HepG2 (cell line): ENCODE results near the gene SHISA5. TPM values are rescaled to one million over a fixed set of nuclear protein-coding genes. Genes with fewer than 3 reads are reported as not detected.

Source experiments
- CREBL2 ChIP-seq: sonication (generic); formaldehyde crosslinking; IDR thresholded peaks from 2 replicates; pipeline ENCODE4 v1.8.1; 2023; ENCODE audit warnings: missing genetic modification reagents, mild to moderate bottlenecking, borderline replicate concordance
- IKZF4 ChIP-seq: sonication (generic); formaldehyde crosslinking; IDR thresholded peaks from 2 replicates; pipeline ENCODE4 v1.5.1; 2020; ENCODE audit warnings: borderline replicate concordance, mild to moderate bottlenecking, low read depth, missing genetic modification reagents; ENCODE audit errors: not compliant biosample characterization
- KAT2B ChIP-seq: fragments of 150-350 bp; IDR thresholded peaks from 2 replicates; pipeline ENCODE4 v1.6.1; 2014; ENCODE audit warnings: low read depth, low read length, borderline replicate concordance
- KDM4B ChIP-seq: sonication (generic); formaldehyde crosslinking; IDR thresholded peaks from 2 replicates; pipeline ENCODE4 v1.4.0; 2020; ENCODE audit warnings: missing genetic modification reagents
- MYPOP ChIP-seq: sonication (generic); formaldehyde crosslinking; IDR thresholded peaks from 2 replicates; pipeline ENCODE4 v1.8.1; 2023; ENCODE audit warnings: mild to moderate bottlenecking, moderate library complexity, missing genetic modification reagents
- NFKB2 ChIP-seq: sonication (generic); formaldehyde crosslinking; IDR thresholded peaks from 2 replicates; pipeline ENCODE4 v1.4.0; 2020; ENCODE audit warnings: missing genetic modification reagents, borderline replicate concordance
- PBX2 ChIP-seq: IDR thresholded peaks from 2 replicates; pipeline ENCODE4 v1.6.1; 2016; ENCODE audit warnings: control low read depth
- RCOR2 ChIP-seq: IDR thresholded peaks from 2 replicates; pipeline ENCODE4 v1.6.1; 2016; ENCODE audit warnings: missing biosample characterization, missing genetic modification reagents
- WIZ ChIP-seq: sonication (generic); formaldehyde crosslinking; IDR thresholded peaks from 2 replicates; pipeline ENCODE4 v1.5.1; 2020; ENCODE audit warnings: mild to moderate bottlenecking, missing genetic modification reagents
- ZFX ChIP-seq: sonication (generic); formaldehyde crosslinking; IDR thresholded peaks from 2 replicates; pipeline ENCODE4 v1.4.0; 2020; ENCODE audit warnings: mild to moderate bottlenecking, low read depth, missing genetic modification reagents, moderate library complexity
- ZGPAT ChIP-seq: IDR thresholded peaks from 2 replicates; pipeline ENCODE4 v1.6.1; 2016; ENCODE audit warnings: mild to moderate bottlenecking
- ZMYM2 ChIP-seq: sonication (generic); formaldehyde crosslinking; IDR thresholded peaks from 2 replicates; pipeline ENCODE4 v1.8.0; 2022; ENCODE audit warnings: mild to moderate bottlenecking, missing genetic modification reagents
- ZNF12 ChIP-seq: sonication (generic); formaldehyde crosslinking; IDR thresholded peaks from 2 replicates; pipeline ENCODE4 v1.5.0; 2020; ENCODE audit warnings: missing genetic modification reagents
- ZNF142 ChIP-seq: sonication (generic); formaldehyde crosslinking; IDR thresholded peaks from 2 replicates; pipeline ENCODE4 v1.4.0; 2020; ENCODE audit warnings: missing genetic modification reagents
- ZNF451 ChIP-seq: sonication (generic); formaldehyde crosslinking; IDR thresholded peaks from 2 replicates; pipeline ENCODE4 v1.5.0; 2020; ENCODE audit warnings: mild to moderate bottlenecking, missing genetic modification reagents
- ZNF770 ChIP-seq: sonication (generic); formaldehyde crosslinking; IDR thresholded peaks from 2 replicates; pipeline ENCODE4 v1.5.0; 2020; ENCODE audit warnings: mild to moderate bottlenecking, missing genetic modification reagents
- ZNF879 ChIP-seq: sonication (generic); formaldehyde crosslinking; IDR thresholded peaks from 2 replicates; pipeline ENCODE4 v1.8.1; 2023; ENCODE audit warnings: missing genetic modification reagents
- polyA plus RNA-seq, 8 experiments: library from polyadenylated mRNA; depleted of rRNA in 3 of 8; stranded (reverse) in 7 of 8; unstranded in 1 of 8; fragments of >200 nt; fragmentation: Illumina TruSeq in 4 of 8; extraction: Trizol in 4 of 8; gene quantifications; 2 replicates each; pipeline versions ENCODE4 v1.2.1 to v1.2.3, GENCODE V29; 2011 to 2016; ENCODE audit warnings: low read depth in 4 of 8, missing spikeins in 1 of 8, mixed read lengths in 1 of 8; ENCODE audit not compliant: insufficient read depth in 1 of 8
- total RNA-seq, 5 experiments: library from RNA; depleted of rRNA; stranded (reverse); fragments of >200 nt; fragmentation: Illumina TruSeq; extraction: Trizol; gene quantifications; 2 replicates each; pipeline ENCODE4 v1.2.3, GENCODE V29; 2016; ENCODE audit warnings: low read depth in 1 of 5

Gene SHISA5
- total and polyA plus RNA-seq, 2 of the 13 experiments (the other 11 are each of a cell fraction or from before 2014, with no cell fraction given), result 75.8 to 91.4 TPM

- TF ChIP-seq ZNF451 (CRISPR knock-in tag) (no peak), PBX2 (CRISPR knock-in tag) (no peak), ZNF12 (CRISPR knock-in tag) (no peak), CREBL2 (CRISPR knock-in tag) (no peak), IKZF4 (CRISPR knock-in tag) (no peak), ZMYM2 (CRISPR knock-in tag) (no peak), RCOR2 (no peak), KDM4B (no peak), ZGPAT (CRISPR knock-in tag) (peak; percentile 53; the same call in 1 of the 2 replicates), MYPOP (CRISPR knock-in tag) (peak; percentile 45; the same call in 1 of the 2 replicates), ZFX (CRISPR knock-in tag) (peak; percentile 69; the same call in 1 of the 2 replicates), ZNF770 (CRISPR knock-in tag) (peak; percentile 14; the same call in 1 of the 2 replicates), NFKB2 (CRISPR knock-in tag) (no peak), ZNF879 (no peak), KAT2B (no peak), ZNF142 (no peak), WIZ (CRISPR knock-in tag) (no peak)
These were observed 75.2 kb downstream of the SHISA5 start (continued) for GRCh38 chr3:48428572-48429316.
